HG02759 (cell line): ENCODE measurements around the gene HDLBP.
"Not testable (repeated sequence)": the region's sequence is repeated elsewhere in the genome, so short reads cannot be mapped to it uniquely, and the experiment has no call there.

Experiments
- ATAC-seq: cut with Tn5 transposase; IDR thresholded peaks from one replicate; pipeline ENCODE4 v1.9.1; 2021; ENCODE audit warnings: mild to moderate bottlenecking, moderate library complexity; ENCODE audit not compliant: unreplicated experiment

HDLBP gene

DNA sequence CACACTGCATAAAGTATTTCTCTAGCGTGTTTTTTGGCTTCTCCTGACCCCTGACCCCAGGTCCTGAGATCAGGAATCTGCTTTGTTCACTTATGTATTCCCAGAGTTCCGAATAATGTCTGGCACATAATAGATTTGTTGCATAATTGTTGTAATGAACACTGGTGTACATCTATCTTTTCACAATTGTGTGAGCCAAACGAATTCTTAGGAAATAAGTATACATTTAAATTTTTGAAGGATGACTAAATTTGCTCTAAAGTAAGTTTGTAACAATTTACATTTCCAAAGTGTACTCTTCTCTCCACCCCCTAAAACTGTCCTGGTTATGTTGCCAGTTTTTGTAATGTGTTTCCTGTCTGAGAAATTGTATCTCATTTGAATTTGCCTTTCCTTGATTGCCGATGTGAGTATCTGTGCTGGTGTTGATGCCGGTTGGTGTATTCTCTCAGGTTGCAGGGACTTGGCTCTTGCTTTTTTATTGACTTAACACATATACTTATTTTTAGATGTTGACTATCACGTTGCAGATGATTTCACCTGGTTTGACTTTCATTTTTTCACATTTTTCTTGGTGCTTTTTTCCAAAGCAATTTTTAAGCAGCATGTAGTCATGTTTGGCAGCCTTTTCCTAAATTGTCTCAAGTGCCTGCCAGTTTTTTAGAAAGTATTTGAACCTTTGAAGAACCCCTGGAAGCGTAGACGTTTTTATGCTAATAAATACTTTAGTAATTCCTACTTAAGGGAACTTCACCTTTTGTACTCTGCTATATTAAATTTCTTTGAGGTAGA lies 24.6 kb upstream of the HDLBP start:
- ATAC-seq, result no peak

DNA sequence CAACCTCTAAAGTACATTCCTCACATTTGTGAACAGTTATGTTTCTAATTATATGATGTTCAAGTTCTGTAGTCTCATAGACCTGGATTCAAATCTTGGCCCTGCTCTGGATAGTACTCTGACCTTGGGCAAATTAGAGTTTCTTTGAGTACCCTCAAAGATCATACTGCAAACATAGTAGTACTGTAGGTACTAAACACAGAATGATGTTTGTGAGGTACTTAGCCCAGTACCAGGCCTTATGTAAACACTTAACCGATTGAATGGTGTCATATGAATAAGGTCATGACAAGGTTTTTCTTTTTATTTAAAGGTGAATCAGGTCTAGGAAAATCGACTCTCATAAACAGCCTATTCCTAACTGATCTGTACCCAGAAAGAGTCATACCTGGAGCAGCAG lies 19.3 kb upstream of the HDLBP start:
- ATAC-seq, result no peak

GRCh38 chr2:241330616-241330981 lies 15.1 kb upstream of the HDLBP start:
- ATAC-seq, result no peak

DNA sequence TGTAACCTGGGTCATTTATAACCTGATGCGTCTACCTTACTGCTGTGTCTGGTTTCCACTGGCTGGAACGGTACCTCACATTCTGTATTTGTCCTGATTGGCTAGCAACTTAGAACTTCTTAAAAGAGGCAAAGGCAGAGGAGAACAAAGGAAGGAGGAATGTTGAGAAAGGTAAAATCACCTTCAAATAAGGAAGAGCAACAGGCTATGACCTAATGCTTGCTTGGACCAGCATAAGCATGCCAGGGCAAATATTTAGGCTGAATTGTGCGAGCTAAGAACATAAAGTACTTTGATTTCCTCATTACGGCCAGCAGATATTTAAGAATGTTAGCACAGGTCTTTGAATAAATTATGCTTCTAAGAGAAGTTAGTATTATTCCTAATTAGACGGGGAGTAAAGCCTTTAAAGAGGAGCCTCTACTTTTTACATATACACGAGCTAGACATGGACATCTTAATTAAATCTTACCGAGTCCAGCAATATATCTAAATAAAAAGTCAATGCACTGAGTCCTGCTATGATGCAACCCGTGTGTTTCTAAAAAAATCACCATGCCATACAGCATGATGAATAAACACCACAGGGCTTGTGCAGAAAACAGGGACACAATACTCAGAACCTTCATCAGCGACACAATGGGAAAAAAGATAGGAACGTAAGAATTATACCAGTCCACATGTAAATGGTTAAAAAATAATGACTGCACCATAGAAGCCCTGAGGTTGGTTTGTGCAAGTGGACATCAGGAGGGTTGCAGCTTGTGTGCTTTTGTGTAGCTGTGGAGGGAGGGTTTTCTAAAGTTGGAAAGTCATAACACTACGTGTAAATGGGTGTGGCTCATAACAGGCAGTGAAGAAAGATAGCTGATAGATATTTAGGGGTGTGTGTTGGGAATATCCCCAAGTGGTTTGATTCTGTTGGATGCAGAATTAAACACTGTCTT lies 14.5 kb upstream of the HDLBP start:
- ATAC-seq, result no peak

DNA sequence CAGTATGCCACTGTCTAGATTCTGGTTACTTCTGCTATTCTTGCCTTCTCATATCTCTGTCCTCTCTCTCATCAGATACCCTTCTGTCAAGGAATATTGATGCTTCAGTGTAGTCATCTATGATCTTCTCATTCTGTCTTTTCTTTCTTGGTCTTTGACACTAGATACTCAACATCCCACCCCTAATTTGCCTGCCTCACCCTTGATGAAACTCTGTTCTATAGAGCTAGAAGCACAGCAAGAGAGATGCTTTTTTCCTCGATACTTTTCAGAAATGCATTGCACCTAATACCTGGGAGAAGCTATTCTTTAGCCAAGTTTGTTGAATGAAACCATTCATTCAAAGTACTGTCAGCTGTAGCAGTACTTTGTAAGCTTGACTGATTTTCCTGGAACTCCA lies 9.8 kb upstream of the HDLBP start:
- no peak for ATAC-seq

- no peak for ATAC-seq
Observed at GRCh38 chr2:241324775-241325174, 9.3 kb upstream of the HDLBP start.

- ATAC-seq, result no peak
Observed at GRCh38 chr2:241323778-241324177, 8.3 kb upstream of the HDLBP start.

- ATAC-seq, result no peak
Observed at GRCh38 chr2:241321886-241322285, 6.4 kb upstream of the HDLBP start.

- ATAC-seq, result no peak
Observed at GRCh38 chr2:241321033-241321432, 5.6 kb upstream of the HDLBP start.

GRCh38 chr2:241320394-241320793 lies 4.9 kb upstream of the HDLBP start:
- no peak for ATAC-seq

- ATAC-seq, result not testable (repeated sequence)
Observed at GRCh38 chr2:241318830-241319229, 3.4 kb upstream of the HDLBP start.

GRCh38 chr2:241317391-241317790 lies 1.9 kb upstream of the HDLBP start:
- no peak for ATAC-seq

- no peak for ATAC-seq
Observed at GRCh38 chr2:241316825-241317224, 1.4 kb upstream of the HDLBP start.

GRCh38 chr2:241315879-241316631 lies 583 bp upstream of the HDLBP start, which contains the start of gene SEPTIN2:
Gene SEPTIN2 (plus strand): TSS chr2:241315925. CDS start chr2:241324233, 8,308 bp downstream.
- peak; percentile 40 for ATAC-seq

DNA sequence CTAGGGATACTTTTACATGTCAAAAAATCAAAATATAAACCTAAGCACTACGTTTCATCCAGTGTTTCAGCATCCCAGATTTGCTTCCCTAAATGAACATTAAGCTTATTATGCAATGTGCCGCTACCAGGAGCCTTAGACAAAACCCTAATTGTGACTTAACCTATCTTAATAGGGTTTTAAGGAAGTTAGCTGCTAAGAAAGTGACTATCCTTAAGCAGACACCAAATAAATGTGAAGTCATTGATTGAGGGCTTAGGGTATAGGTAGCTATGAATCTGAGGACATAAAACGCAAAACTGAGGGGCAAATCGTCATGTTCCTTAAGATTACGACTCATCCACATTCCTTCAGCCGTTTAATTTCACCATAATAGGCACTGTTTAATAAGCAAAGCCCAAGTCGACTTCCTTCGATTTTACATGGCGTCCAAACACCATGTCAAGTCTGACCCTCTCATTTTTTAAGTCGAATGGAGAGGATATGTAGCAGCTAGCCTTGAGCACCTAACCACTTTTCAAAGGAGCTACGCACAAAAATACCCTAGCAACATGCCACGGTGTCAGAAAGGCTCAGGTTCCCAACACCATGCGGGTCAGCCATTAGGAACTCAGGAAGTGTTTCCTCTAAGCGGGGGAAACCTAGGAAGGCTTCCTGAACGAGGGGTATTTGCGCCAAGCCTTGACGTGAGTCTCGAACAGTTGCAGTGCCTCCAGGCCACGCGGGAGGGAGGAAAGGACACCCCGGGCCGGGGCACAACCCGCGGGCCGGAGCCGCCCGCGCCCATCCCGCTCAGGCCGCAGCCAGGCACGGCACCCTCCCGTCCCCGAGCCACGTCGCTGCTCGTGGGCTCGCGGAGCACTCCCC lies 1.0 kb downstream of the HDLBP start:
- ATAC-seq, result no peak

- ATAC-seq, result no peak
Observed at GRCh38 chr2:241313543-241314095, 1.9 kb downstream of the HDLBP start.

- no peak for ATAC-seq
Observed at GRCh38 chr2:241312082-241312481, 3.4 kb downstream of the HDLBP start.

- no peak for ATAC-seq
Observed at GRCh38 chr2:241310917-241311566, 4.4 kb downstream of the HDLBP start.

- peak; percentile 55 for ATAC-seq
Observed at GRCh38 chr2:241309684-241310117, 5.8 kb downstream of the HDLBP start.
